MCF 10A (cell line): Measurements from ENCODE around the gene HINT3. TPM values are rescaled to one million over a fixed set of nuclear protein-coding genes. Genes with fewer than 3 reads are reported as not detected.
A peak's percentile ranks its signal among the peaks of the same experiment; 100 is the strongest.
"Not testable (repeated sequence)": the region's sequence is repeated elsewhere in the genome, so short reads cannot be mapped to it uniquely, and the experiment has no call there.

ENCODE experiments used
- BruUV-seq: library from RNA; stranded (reverse); fragments of 400-500 nt; replicated peaks from 2 replicates; lab custom pipeline; 2021; lab: Mats Ljungman, UMichigan
- CTCF ChIA-PET: fragments of 300-600 bp; sonication (Branson Sonifier 250); formaldehyde crosslinking; extraction: SDS; loops from one replicate; lab custom pipeline; 2021; ENCODE audit warnings: antibody characterized with exemption, inconsistent platforms; lab: Yijun Ruan, JAX
- POLR2A ChIA-PET: fragments of 300-600, 350-650 bp; sonication (Branson Sonifier 250); formaldehyde crosslinking; extraction: SDS; loops from one replicate; lab custom pipeline; 2020; ENCODE audit warnings: antibody characterized with exemption, inconsistent platforms; lab: Yijun Ruan, JAX
- DNase-seq: peaks from one replicate; pipeline ENCODE4 v3.0.0-alpha.2; 2018; ENCODE audit not compliant: unreplicated experiment
- H3K27ac Mint-ChIP-seq: one replicate; pipeline ENCODE4 v1.8.0; 2022; ENCODE audit warnings: mild to moderate bottlenecking, low read depth, mixed read lengths; ENCODE audit not compliant: unreplicated experiment
- H3K27me3 Mint-ChIP-seq: one replicate; pipeline ENCODE4 v1.8.0; 2022; ENCODE audit warnings: mixed read lengths; ENCODE audit not compliant: insufficient read depth, unreplicated experiment
- H3K36me3 Mint-ChIP-seq: one replicate; pipeline ENCODE4 v1.8.0; 2022; ENCODE audit warnings: mild to moderate bottlenecking, moderate library complexity, mixed read lengths; ENCODE audit not compliant: insufficient read depth, unreplicated experiment
- H3K4me1 Mint-ChIP-seq: one replicate; pipeline ENCODE4 v1.8.0; 2022; ENCODE audit warnings: mixed read lengths; ENCODE audit not compliant: insufficient read depth, unreplicated experiment
- H3K4me3 Mint-ChIP-seq: one replicate; pipeline ENCODE4 v1.8.0; 2022; ENCODE audit warnings: mild to moderate bottlenecking, moderate library complexity, mixed read lengths; ENCODE audit not compliant: unreplicated experiment
- H3K9me3 Mint-ChIP-seq: one replicate; pipeline ENCODE4 v1.8.0; 2022; ENCODE audit warnings: mixed read lengths; ENCODE audit not compliant: unreplicated experiment
- CTCF ChIP-seq: fragments of 200-600 bp; IDR thresholded peaks from one replicate; pipeline ENCODE4 v1.8.0; 2022; ENCODE audit warnings: antibody characterized with exemption, mild to moderate bottlenecking; ENCODE audit not compliant: unreplicated experiment
- intact Hi-C: fragments of 100-400 bp; cut with micrococcal nuclease; formaldehyde crosslinking; loops from 2 replicates; pipeline ENCODE4 v1.14.1; 2022
- total RNA-seq: library from RNA; stranded (reverse); gene quantifications from 2 replicates; pipeline ENCODE4 v1.2.3, GENCODE V29; 2022

Gene HINT3
- total RNA-seq, 1 experiment from 2014 or later, result 17.9 TPM

- H3K9me3 Mint-ChIP-seq, result no peaks in the 10 kb centered on the region
- peaks cover 87% of the 10 kb centered on the region for H3K36me3 Mint-ChIP-seq
- H3K27me3 Mint-ChIP-seq, result no peaks in the 10 kb centered on the region
- TF ChIP-seq CTCF, result no peak
- peaks cover 6% of the 10 kb centered on the region for H3K4me1 Mint-ChIP-seq
- H3K27ac Mint-ChIP-seq, result no peak overlapping the region
- CTCF ChIA-PET, result no interaction called here
- intact Hi-C loops, result no loop called here
- POLR2A ChIA-PET, result no interaction called here
- no peak for DNase-seq
- no peak overlapping the region for H3K4me3 Mint-ChIP-seq
- no TSS peak for BruUV-seq
Observed at GRCh38 chr6:126015863-126016262, 59.3 kb downstream of the HINT3 start.

- BruUV-seq, result no TSS peak
- DNase-seq, result no peak
- Mint-ChIP-seq H3K4me3 (no peak overlapping the region), H3K36me3 (peaks cover 88% of the 10 kb centered on the region), H3K27me3 (no peaks in the 10 kb centered on the region), H3K4me1 (peaks cover 6% of the 10 kb centered on the region), H3K9me3 (no peaks in the 10 kb centered on the region), H3K27ac (no peak overlapping the region)
- no peak for TF ChIP-seq CTCF
- POLR2A ChIA-PET, result no interaction called here
- CTCF ChIA-PET, result interaction anchor here (1.1 to 1.8 kb wide), 2 partner anchors 17 to 21 kb away, joined by 4 to 5 read pairs; no protein-coding TSS in a partner anchor
- intact Hi-C loops, result no loop called here
Observed at GRCh38 chr6:126016591-126016990, 60.0 kb downstream of the HINT3 start.

- BruUV-seq, result no TSS peak
- ChIA-PET CTCF (interaction anchor here (0.5 to 1.8 kb wide), 4 partner anchors 18 to 24 kb away, joined by 3 to 5 read pairs (median 4); no protein-coding TSS in a partner anchor), POLR2A (interaction anchor here (1.0 to 1.3 kb wide), 2 partner anchors 10 to 14 kb away, joined by 3 to 5 read pairs; no protein-coding TSS in a partner anchor)
- H3K9me3 Mint-ChIP-seq, result no peaks in the 10 kb centered on the region
- peaks cover 6% of the 10 kb centered on the region for H3K4me1 Mint-ChIP-seq
- H3K4me3 Mint-ChIP-seq, result no peak overlapping the region
- no peaks in the 10 kb centered on the region for H3K27me3 Mint-ChIP-seq
- H3K36me3 Mint-ChIP-seq, result peaks cover 88% of the 10 kb centered on the region
- H3K27ac Mint-ChIP-seq, result no peak overlapping the region
- DNase-seq, result no peak
- no peak for TF ChIP-seq CTCF
- intact Hi-C loops, result no loop called here
Observed at GRCh38 chr6:126017668-126018067, 61.1 kb downstream of the HINT3 start.

GRCh38 chr6:126020305-126021050 is 63.9 kb downstream of the HINT3 start:
- Mint-ChIP-seq H3K4me3 (no peak overlapping the region), H3K27ac (no peak overlapping the region), H3K27me3 (no peaks in the 10 kb centered on the region), H3K4me1 (peaks cover 6% of the 10 kb centered on the region), H3K36me3 (peaks cover 82% of the 10 kb centered on the region), H3K9me3 (no peaks in the 10 kb centered on the region)
- no TSS peak for BruUV-seq
- no peak for DNase-seq
- intact Hi-C loops, result no loop called here
- no peak for TF ChIP-seq CTCF
- ChIA-PET CTCF (interaction anchor here (0.7 to 1.3 kb wide), 4 partner anchors 8 to 25 kb away, joined by 3 to 5 read pairs (median 3); no protein-coding TSS in a partner anchor), POLR2A (interaction anchor here (0.8 kb wide), 1 partner anchor 8 kb away, joined by 3 read pairs; no protein-coding TSS in a partner anchor)

GRCh38 chr6:126023474-126023873 is 66.9 kb downstream of the HINT3 start:
- H3K4me3 Mint-ChIP-seq, H3K4me1 Mint-ChIP-seq, H3K9me3 Mint-ChIP-seq, BruUV-seq, H3K27ac Mint-ChIP-seq, H3K27me3 Mint-ChIP-seq, intact Hi-C loops: not testable (repeated sequence)
- ChIA-PET POLR2A (interaction anchor here (0.6 to 0.9 kb wide), 3 partner anchors 16 to 312 kb away, joined by 3 read pairs; no protein-coding TSS in a partner anchor), CTCF (interaction anchor here (1.0 to 1.3 kb wide), 2 partner anchors 10 to 37 kb away, joined by 3 to 4 read pairs; partner anchors contain the start of gene TRMT11)
- peak; percentile 33 for DNase-seq
- H3K36me3 Mint-ChIP-seq, result peaks cover 83% of the 10 kb centered on the region
